Endodermal cell (in vitro differentiated cells): ENCODE results near the gene ATRNL1. TPM values are rescaled to one million over a fixed set of nuclear protein-coding genes. Genes with fewer than 3 reads are reported as not detected.
"Not testable (repeated sequence)": the region's sequence is repeated elsewhere in the genome, so short reads cannot be mapped to it uniquely, and the experiment has no call there.

Experiments
- DNase-seq: peaks from one replicate; pipeline ENCODE4 v3.0.0-alpha.2; 2017
- H3K27ac ChIP-seq: 2 replicates; pipeline ENCODE4 v1.5.1; 2013; ENCODE audit warnings: mild to moderate bottlenecking, low read depth, low read length, moderate library complexity
- H3K27me3 ChIP-seq: 2 replicates; pipeline ENCODE4 v1.6.1; 2013; ENCODE audit warnings: mild to moderate bottlenecking, low read length, moderate library complexity; ENCODE audit not compliant: insufficient read depth, control insufficient read depth, poor library complexity, severe bottlenecking
- H3K36me3 ChIP-seq: 2 replicates; pipeline ENCODE4 v1.7.0; 2013; ENCODE audit warnings: mild to moderate bottlenecking, low read length, moderate library complexity; ENCODE audit not compliant: control insufficient read depth, insufficient read depth
- H3K4me1 ChIP-seq: one replicate; pipeline ENCODE4 v1.7.0; 2013; ENCODE audit warnings: low read length; ENCODE audit not compliant: control insufficient read depth, insufficient read depth
- H3K4me3 ChIP-seq: 2 replicates; pipeline ENCODE4 v1.5.1; 2013; ENCODE audit warnings: mild to moderate bottlenecking, low read length, moderate library complexity
- H3K9ac ChIP-seq: 2 replicates; pipeline ENCODE4 v1.6.1; 2013; ENCODE audit warnings: mild to moderate bottlenecking, low read length, moderate library complexity; ENCODE audit not compliant: poor library complexity, severe bottlenecking; ENCODE audit errors: extremely low read depth
- H3K9me3 ChIP-seq: 2 replicates; pipeline ENCODE4 v1.6.1; 2013; ENCODE audit warnings: mild to moderate bottlenecking, low read length, moderate library complexity; ENCODE audit not compliant: control insufficient read depth
- H3K27ac Mint-ChIP-seq: 2 replicates; pipeline ENCODE4 v1.8.0; 2020; ENCODE audit warnings: mixed read lengths
- H3K27me3 Mint-ChIP-seq: 2 replicates; pipeline ENCODE4 v1.8.0; 2021; ENCODE audit warnings: mild to moderate bottlenecking, mixed read lengths; ENCODE audit not compliant: insufficient read depth
- H3K36me3 Mint-ChIP-seq: 2 replicates; pipeline ENCODE4 v1.8.0; 2020; ENCODE audit warnings: low read depth, mixed read lengths
- H3K4me1 Mint-ChIP-seq: 2 replicates; pipeline ENCODE4 v1.8.0; 2020; ENCODE audit warnings: mixed read lengths
- H3K4me3 Mint-ChIP-seq: 2 replicates; pipeline ENCODE4 v1.8.0; 2020; ENCODE audit warnings: mild to moderate bottlenecking, moderate library complexity, mixed read lengths
- H3K9me3 Mint-ChIP-seq: 2 replicates; pipeline ENCODE4 v1.8.0; 2020; ENCODE audit warnings: mild to moderate bottlenecking, mixed read lengths
- WGBS, 2 experiments: methylation state at CpG; one replicate each; pipeline versions ENCODE4 v1.1.5 to v1.1.7; 2013; ENCODE audit warnings: missing lambda C conversion rate in 2 of 2, mixed read lengths in 1 of 2; ENCODE audit not compliant: insufficient coverage in 1 of 2, insufficient read length in 1 of 2; 5-methylcytosine and 5-hydroxymethylcytosine counted together
- total RNA-seq, 2 donors: library from RNA; stranded (reverse); fragmentation: NEBNext Ultra II Directional in 1 of 2; extraction: Animal tissue kit (Norgen Biotek cat#: 25700) in 1 of 2; gene quantifications; 2 replicates in 1 of 2; 3 replicates in 1 of 2; pipeline ENCODE4 v1.2.1, GENCODE V29; 2021
- TF ChIP-seq, protein P1 (sequence below): fragments of 200-600 bp; sonication (generic); conservative IDR thresholded peaks from 2 replicates; pipeline ENCODE4 v1.5.0; 2021; ENCODE audit warnings: antibody characterized with exemption, mild to moderate bottlenecking

The ATRNL1 gene
- total RNA-seq, 2 donors from 2014 or later = 8.0 to 9.0 TPM

DNA sequence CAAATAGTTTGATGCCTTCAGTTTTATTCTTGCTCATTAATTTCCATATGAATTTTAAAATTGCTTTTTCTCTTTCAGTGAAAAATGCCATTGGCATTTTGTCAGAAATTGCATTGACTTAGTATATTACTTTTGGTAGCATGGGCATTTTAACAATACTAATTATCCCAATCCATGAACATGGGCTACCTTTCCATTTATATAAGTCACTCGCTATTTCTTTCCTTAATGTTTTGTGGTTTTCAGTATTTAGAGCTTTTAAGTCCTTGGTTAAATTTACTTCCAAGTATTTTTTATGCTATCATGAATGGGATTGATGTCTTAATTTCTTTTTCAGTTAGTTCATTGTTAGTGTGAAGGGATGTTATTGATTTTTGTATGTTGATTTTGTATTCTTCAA lies 297.4 kb downstream of the ATRNL1 start:
- WGBS, 2 experiments = 80% methylated on average over 1 of the region's 1 CpG; no CpG with 5 or more reads in 1 of the 2 experiments

DNA sequence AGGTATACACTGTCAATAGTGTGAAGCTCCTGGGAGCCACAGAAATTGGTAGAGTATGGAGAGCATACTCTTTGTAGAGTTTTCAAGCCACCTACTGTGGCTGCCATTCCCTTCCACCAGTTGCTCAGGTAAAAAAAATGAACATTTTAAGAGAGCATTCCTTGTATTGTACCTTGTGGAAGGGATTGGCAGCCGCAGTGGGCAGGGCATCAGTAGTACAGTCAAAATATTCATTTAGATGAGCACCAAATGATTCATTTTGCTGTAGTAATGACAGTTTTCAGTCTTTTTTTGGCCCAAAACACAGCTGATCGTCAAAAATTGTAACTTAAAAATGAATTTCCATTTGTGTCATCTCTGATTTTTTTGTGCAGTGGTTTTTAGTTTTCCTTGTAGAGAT lies 304.9 kb downstream of the ATRNL1 start:
- no peaks in the 10 kb centered on the region for H3K36me3 Mint-ChIP-seq
- Histone ChIP-seq H3K36me3 (no peaks in the 10 kb centered on the region), H3K4me3 (no peak overlapping the region), H3K4me1 (no peaks in the 10 kb centered on the region), H3K27me3 (no peaks in the 10 kb centered on the region), H3K9me3 (no peaks in the 10 kb centered on the region), H3K27ac (no peak overlapping the region), H3K9ac (no peak overlapping the region)
- no peak overlapping the region for H3K4me3 Mint-ChIP-seq
- H3K27ac Mint-ChIP-seq = no peak overlapping the region
- H3K27me3 Mint-ChIP-seq = no peaks in the 10 kb centered on the region
- WGBS, 2 experiments = 93 to 100% methylated on average over 2 of the region's 2 CpGs
- TF ChIP-seq, protein P1, sequence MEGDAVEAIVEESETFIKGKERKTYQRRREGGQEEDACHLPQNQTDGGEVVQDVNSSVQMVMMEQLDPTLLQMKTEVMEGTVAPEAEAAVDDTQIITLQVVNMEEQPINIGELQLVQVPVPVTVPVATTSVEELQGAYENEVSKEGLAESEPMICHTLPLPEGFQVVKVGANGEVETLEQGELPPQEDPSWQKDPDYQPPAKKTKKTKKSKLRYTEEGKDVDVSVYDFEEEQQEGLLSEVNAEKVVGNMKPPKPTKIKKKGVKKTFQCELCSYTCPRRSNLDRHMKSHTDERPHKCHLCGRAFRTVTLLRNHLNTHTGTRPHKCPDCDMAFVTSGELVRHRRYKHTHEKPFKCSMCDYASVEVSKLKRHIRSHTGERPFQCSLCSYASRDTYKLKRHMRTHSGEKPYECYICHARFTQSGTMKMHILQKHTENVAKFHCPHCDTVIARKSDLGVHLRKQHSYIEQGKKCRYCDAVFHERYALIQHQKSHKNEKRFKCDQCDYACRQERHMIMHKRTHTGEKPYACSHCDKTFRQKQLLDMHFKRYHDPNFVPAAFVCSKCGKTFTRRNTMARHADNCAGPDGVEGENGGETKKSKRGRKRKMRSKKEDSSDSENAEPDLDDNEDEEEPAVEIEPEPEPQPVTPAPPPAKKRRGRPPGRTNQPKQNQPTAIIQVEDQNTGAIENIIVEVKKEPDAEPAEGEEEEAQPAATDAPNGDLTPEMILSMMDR = no peak
- DNase-seq = no peak
- no peaks in the 10 kb centered on the region for H3K4me1 Mint-ChIP-seq
- H3K9me3 Mint-ChIP-seq = no peaks in the 10 kb centered on the region

More for the DNA sequence above, 297.4 kb downstream of the ATRNL1 start:
- no peaks in the 10 kb centered on the region for H3K36me3 Mint-ChIP-seq
- Histone ChIP-seq H3K9ac (no peak overlapping the region), H3K27me3 (no peaks in the 10 kb centered on the region), H3K27ac (no peak overlapping the region), H3K4me3 (no peak overlapping the region), H3K9me3 (no peaks in the 10 kb centered on the region), H3K4me1 (no peaks in the 10 kb centered on the region), H3K36me3 (no peaks in the 10 kb centered on the region)
- TF ChIP-seq, protein P1 = no peak
- H3K4me1 Mint-ChIP-seq = peaks cover 4% of the 10 kb centered on the region
- no peak overlapping the region for H3K4me3 Mint-ChIP-seq
- no peak for DNase-seq
- no peaks in the 10 kb centered on the region for H3K27me3 Mint-ChIP-seq
- H3K9me3 Mint-ChIP-seq = peaks cover 8% of the 10 kb centered on the region
- no peak overlapping the region for H3K27ac Mint-ChIP-seq

DNA sequence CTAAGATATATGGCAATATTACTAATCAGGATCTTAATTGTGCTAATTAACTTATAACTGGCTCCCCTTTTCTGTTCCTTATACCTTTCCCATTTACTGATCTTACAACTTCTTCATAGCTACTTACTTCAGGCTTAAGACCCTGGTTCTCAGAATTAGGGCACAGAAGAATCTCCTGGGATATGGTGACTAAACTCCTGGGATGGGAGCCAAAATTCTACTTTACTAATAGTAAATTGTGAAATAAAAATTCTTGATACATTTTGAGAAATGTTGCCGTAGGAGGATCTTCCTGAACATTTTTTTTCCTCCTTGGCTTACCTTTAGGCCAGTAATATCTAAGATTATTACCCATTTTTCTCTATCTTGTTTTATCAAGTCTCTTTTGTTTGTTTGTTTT lies 309.5 kb downstream of the ATRNL1 start:
- WGBS, 2 experiments = 60% methylated on average over 1 of the region's 1 CpG; no CpG with 5 or more reads in 1 of the 2 experiments
- Histone ChIP-seq H3K36me3 (no peaks in the 10 kb centered on the region), H3K9me3 (no peaks in the 10 kb centered on the region), H3K4me3 (no peak overlapping the region), H3K4me1 (no peaks in the 10 kb centered on the region), H3K27me3 (no peaks in the 10 kb centered on the region), H3K27ac (no peak overlapping the region), H3K9ac (no peak overlapping the region)
- H3K36me3 Mint-ChIP-seq = no peaks in the 10 kb centered on the region
- H3K27ac Mint-ChIP-seq = no peak overlapping the region
- H3K27me3 Mint-ChIP-seq = no peaks in the 10 kb centered on the region
- no peak for DNase-seq
- H3K4me1 Mint-ChIP-seq = no peaks in the 10 kb centered on the region
- no peak overlapping the region for H3K4me3 Mint-ChIP-seq
- H3K9me3 Mint-ChIP-seq = peaks cover 6% of the 10 kb centered on the region
- TF ChIP-seq, protein P1 = no peak

DNA sequence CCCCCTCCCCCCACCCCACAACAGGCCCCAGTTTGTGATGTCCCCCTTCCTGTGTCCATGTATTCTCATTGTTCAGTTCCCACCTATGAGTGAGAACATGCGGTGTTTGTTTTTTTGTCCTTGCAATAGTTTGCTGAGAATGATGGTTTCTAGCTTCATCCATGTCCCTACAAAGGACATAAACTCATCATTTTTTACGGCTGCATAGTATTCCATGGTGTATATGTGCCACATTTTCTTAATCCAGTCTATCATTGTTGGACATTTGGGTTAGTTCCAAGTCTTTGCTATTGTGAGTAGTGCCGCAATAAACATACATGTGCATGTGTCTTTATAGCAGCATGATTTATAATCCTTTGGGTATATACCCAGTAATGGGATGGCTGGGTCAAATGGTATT lies 312.7 kb downstream of the ATRNL1 start:
- H3K4me1 Mint-ChIP-seq, H3K4me3 ChIP-seq, H3K9ac ChIP-seq, H3K36me3 Mint-ChIP-seq, H3K27ac ChIP-seq, H3K36me3 ChIP-seq, H3K27me3 ChIP-seq, H3K9me3 ChIP-seq, H3K4me3 Mint-ChIP-seq, H3K4me1 ChIP-seq, H3K27ac Mint-ChIP-seq, H3K27me3 Mint-ChIP-seq, DNase-seq: not testable (repeated sequence)
- peaks cover 16% of the 10 kb centered on the region for H3K9me3 Mint-ChIP-seq
- no CpG with 5 or more reads among the region's 3 CpGs for WGBS, 2 experiments
